ENCODE results near the gene CADM2. TPM values are rescaled to one million over a fixed set of nuclear protein-coding genes. Genes with fewer than 3 reads are reported as not detected.
"Not testable (repeated sequence)": the region's sequence is repeated elsewhere in the genome, so short reads cannot be mapped to it uniquely, and the experiment has no call there.

The CADM2 gene
- total RNA-seq, 2 experiments from 2014 or later = not detected

- no peaks in the 10 kb centered on the region for H3K27me3 Mint-ChIP-seq
These were observed 110.1 kb downstream of the CADM2 start for GRCh38 chr3:85068911-85069310.

DNA sequence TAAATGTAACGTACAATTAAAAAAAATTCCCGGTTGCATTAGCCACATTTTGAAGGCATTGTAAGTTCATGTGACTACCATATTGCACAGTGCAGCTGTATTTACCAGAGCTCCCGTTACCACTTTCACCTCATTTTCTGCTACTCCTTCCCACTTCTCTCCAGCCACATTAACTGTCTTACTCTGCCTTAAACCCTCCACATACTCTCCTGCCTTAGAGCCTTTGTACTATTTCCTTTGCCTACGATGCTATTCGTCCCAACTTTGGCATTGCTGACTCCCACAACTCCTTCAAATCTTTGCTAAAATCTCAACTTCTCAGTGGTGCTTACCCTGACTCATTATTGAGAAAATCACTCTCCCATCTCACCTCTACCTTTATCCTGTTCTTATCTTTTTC lies 115.2 kb downstream of the CADM2 start:
- H3K4me3 Mint-ChIP-seq = no peak overlapping the region
- POLR2A ChIA-PET = no interaction called here
- H3K27ac Mint-ChIP-seq = no peak overlapping the region
- H3K27me3 Mint-ChIP-seq = no peaks in the 10 kb centered on the region
- no peaks in the 10 kb centered on the region for H3K9me3 Mint-ChIP-seq
- CTCF ChIA-PET = no interaction called here
- H3K4me1 Mint-ChIP-seq = no peaks in the 10 kb centered on the region
- no peaks in the 10 kb centered on the region for H3K36me3 Mint-ChIP-seq (ENCODE audit: low read depth)
- DNase-seq = no peak

More at GRCh38 chr3:85068911-85069310, 110.1 kb downstream of the CADM2 start:
- ChIA-PET CTCF (no interaction called here), POLR2A (no interaction called here)
- DNase-seq = no peak
- peaks cover 6% of the 10 kb centered on the region for H3K9me3 Mint-ChIP-seq
- H3K4me1 Mint-ChIP-seq = no peaks in the 10 kb centered on the region
- no peaks in the 10 kb centered on the region for H3K36me3 Mint-ChIP-seq (ENCODE audit: low read depth)
- no peak overlapping the region for H3K4me3 Mint-ChIP-seq
- no peak overlapping the region for H3K27ac Mint-ChIP-seq

GRCh38 chr3:85075663-85076062 lies 116.9 kb downstream of the CADM2 start:
- Mint-ChIP-seq H3K9me3 (no peaks in the 10 kb centered on the region), H3K4me1 (no peaks in the 10 kb centered on the region), H3K27me3 (no peaks in the 10 kb centered on the region), H3K36me3 (ENCODE audit: low read depth) (no peaks in the 10 kb centered on the region), H3K4me3 (no peak overlapping the region), H3K27ac (no peak overlapping the region)
- ChIA-PET CTCF (no interaction called here), POLR2A (no interaction called here)
- no peak for DNase-seq

DNA sequence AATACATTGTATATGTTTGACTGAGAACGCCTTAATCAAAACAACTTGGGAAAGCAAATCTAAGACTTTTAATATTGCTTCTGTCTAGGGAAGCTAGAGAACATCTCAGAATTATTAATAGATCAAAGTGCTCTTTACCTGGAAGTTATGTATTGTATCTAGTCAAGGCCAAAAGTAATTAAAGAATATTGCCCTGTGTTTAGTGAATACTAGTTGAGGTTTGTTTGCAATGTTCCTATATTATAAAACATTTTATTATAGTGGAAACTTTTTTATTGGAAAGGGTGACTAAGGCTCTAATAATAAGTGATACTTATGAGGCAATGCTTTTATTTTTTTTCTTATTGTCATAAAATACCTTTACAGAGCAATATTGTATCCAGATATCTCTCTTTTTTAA lies 118.2 kb downstream of the CADM2 start:
- Mint-ChIP-seq H3K4me3 (no peak overlapping the region), H3K4me1 (no peaks in the 10 kb centered on the region), H3K27ac (no peak overlapping the region), H3K36me3 (ENCODE audit: low read depth) (no peaks in the 10 kb centered on the region), H3K27me3 (no peaks in the 10 kb centered on the region), H3K9me3 (no peaks in the 10 kb centered on the region)
- no peak for DNase-seq
- CTCF ChIA-PET = no interaction called here
- POLR2A ChIA-PET = no interaction called here

DNA sequence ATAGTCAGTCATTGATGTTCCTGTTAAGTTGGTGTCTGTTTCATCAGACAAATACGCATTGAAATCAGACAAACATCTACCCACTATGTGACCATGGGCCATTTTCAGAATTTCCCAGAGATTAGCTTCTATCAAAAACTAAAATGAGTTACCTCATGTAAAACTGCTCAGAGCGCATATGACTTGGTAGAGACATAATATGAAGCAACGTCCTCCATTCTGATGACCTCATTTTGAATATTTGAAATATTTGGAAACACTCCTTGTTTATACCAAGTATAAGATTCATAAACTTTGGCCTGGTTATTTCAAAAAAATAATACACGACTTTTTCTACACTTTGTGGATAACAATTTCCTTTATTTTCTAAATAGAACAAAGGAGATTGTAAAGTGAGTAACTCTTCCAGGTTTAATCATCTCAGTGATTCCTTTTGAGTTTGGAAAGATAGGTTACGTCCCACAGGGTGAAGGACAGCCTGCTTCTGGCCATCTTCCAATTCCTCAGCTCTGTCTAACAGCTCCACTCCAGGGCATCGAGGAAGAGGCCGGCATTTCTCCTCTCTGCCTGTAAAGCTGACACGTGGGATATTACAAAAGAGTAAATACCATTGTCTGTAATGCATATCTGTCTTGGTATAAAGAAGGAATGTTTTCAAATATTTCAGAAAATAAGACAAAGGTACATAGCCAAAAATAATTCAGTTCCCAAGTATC lies 122.6 kb downstream of the CADM2 start:
- ChIA-PET POLR2A (no interaction called here), CTCF (no interaction called here)
- Mint-ChIP-seq H3K4me1 (no peaks in the 10 kb centered on the region), H3K27me3 (no peaks in the 10 kb centered on the region), H3K27ac (no peak overlapping the region), H3K4me3 (no peak overlapping the region), H3K9me3 (peaks cover 5% of the 10 kb centered on the region), H3K36me3 (ENCODE audit: low read depth) (no peaks in the 10 kb centered on the region)
- DNase-seq = no peak

GRCh38 chr3:85090495-85090894 lies 131.7 kb downstream of the CADM2 start:
- no peak overlapping the region for H3K27ac Mint-ChIP-seq
- no peak for DNase-seq
- no peaks in the 10 kb centered on the region for H3K36me3 Mint-ChIP-seq (ENCODE audit: low read depth)
- peaks cover 3% of the 10 kb centered on the region for H3K9me3 Mint-ChIP-seq
- no peaks in the 10 kb centered on the region for H3K4me1 Mint-ChIP-seq
- ChIA-PET POLR2A (no interaction called here), CTCF (no interaction called here)
- no peaks in the 10 kb centered on the region for H3K27me3 Mint-ChIP-seq
- no peak overlapping the region for H3K4me3 Mint-ChIP-seq

GRCh38 chr3:85100316-85100715 lies 141.5 kb downstream of the CADM2 start:
- no peak for DNase-seq
- Mint-ChIP-seq H3K27me3 (no peaks in the 10 kb centered on the region), H3K9me3 (peaks cover 6% of the 10 kb centered on the region), H3K4me3 (no peak overlapping the region), H3K36me3 (ENCODE audit: low read depth) (no peaks in the 10 kb centered on the region), H3K4me1 (no peaks in the 10 kb centered on the region), H3K27ac (no peak overlapping the region)
- ChIA-PET POLR2A (no interaction called here), CTCF (no interaction called here)

- Mint-ChIP-seq H3K4me3 (no peak overlapping the region), H3K27ac (no peak overlapping the region), H3K9me3 (peaks cover 6% of the 10 kb centered on the region), H3K36me3 (ENCODE audit: low read depth) (no peaks in the 10 kb centered on the region), H3K4me1 (no peaks in the 10 kb centered on the region), H3K27me3 (no peaks in the 10 kb centered on the region)
- POLR2A ChIA-PET = no interaction called here
- CTCF ChIA-PET = no interaction called here
- no peak for DNase-seq
These were observed 144.0 kb downstream of the CADM2 start for GRCh38 chr3:85102781-85103180.

- POLR2A ChIA-PET = no interaction called here
- H3K27me3 Mint-ChIP-seq = no peaks in the 10 kb centered on the region
- CTCF ChIA-PET = no interaction called here
These were observed 151.6 kb downstream of the CADM2 start for GRCh38 chr3:85110393-85110792.

DNA sequence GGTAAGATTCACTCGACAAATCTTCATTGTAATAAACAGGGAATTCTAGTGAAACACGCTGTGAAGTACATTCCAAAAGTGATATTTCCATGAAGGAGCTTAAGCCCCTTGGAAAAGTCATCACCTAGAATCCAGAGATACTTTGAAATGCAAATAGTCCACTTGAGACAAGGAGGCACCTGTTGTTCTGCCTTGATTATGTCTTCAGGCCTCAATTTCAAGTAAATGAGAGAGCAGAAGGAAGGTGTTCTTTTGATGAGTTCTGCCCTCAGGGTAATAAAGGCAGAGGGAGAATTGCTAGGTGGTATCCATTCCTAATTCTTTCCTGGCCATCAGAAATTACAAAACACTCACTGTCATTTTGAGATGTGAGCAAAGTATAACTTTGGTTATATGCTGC lies 162.1 kb downstream of the CADM2 start:
- H3K36me3 Mint-ChIP-seq (ENCODE audit: low read depth) = no peaks in the 10 kb centered on the region

More at GRCh38 chr3:85110393-85110792, 151.6 kb downstream of the CADM2 start:
- Mint-ChIP-seq H3K36me3 (ENCODE audit: low read depth) (no peaks in the 10 kb centered on the region), H3K4me1 (no peaks in the 10 kb centered on the region), H3K4me3 (no peak overlapping the region), H3K27ac (no peak overlapping the region), H3K9me3 (no peaks in the 10 kb centered on the region)
- no peak for DNase-seq

GRCh38 chr3:85132864-85133263 lies 174.1 kb downstream of the CADM2 start:
- H3K27me3 Mint-ChIP-seq; H3K36me3 Mint-ChIP-seq (ENCODE audit: low read depth); POLR2A ChIA-PET; DNase-seq; H3K27ac Mint-ChIP-seq; H3K4me1 Mint-ChIP-seq; H3K4me3 Mint-ChIP-seq; H3K9me3 Mint-ChIP-seq; CTCF ChIA-PET: not testable (repeated sequence)

More for the DNA sequence above, 162.1 kb downstream of the CADM2 start:
- H3K9me3 Mint-ChIP-seq = peaks cover 9% of the 10 kb centered on the region
- DNase-seq = no peak
- ChIA-PET CTCF (no interaction called here), POLR2A (no interaction called here)
- H3K27me3 Mint-ChIP-seq = no peaks in the 10 kb centered on the region
- no peak overlapping the region for H3K27ac Mint-ChIP-seq
- H3K4me1 Mint-ChIP-seq = no peaks in the 10 kb centered on the region
- H3K4me3 Mint-ChIP-seq = no peak overlapping the region

- DNase-seq; H3K27ac Mint-ChIP-seq; H3K36me3 Mint-ChIP-seq (ENCODE audit: low read depth); H3K4me3 Mint-ChIP-seq; H3K9me3 Mint-ChIP-seq; POLR2A ChIA-PET; CTCF ChIA-PET; H3K4me1 Mint-ChIP-seq; H3K27me3 Mint-ChIP-seq: not testable (repeated sequence)
These were observed 175.1 kb downstream of the CADM2 start for GRCh38 chr3:85133691-85134420.

- peaks cover 2% of the 10 kb centered on the region for H3K9me3 Mint-ChIP-seq
- CTCF ChIA-PET = no interaction called here
- POLR2A ChIA-PET = no interaction called here
- no peak overlapping the region for H3K4me3 Mint-ChIP-seq
- DNase-seq = no peak
- H3K4me1 Mint-ChIP-seq = no peaks in the 10 kb centered on the region
- H3K27ac Mint-ChIP-seq = no peak overlapping the region
- H3K27me3 Mint-ChIP-seq = no peaks in the 10 kb centered on the region
- H3K36me3 Mint-ChIP-seq (ENCODE audit: low read depth) = no peaks in the 10 kb centered on the region
These were observed 183.8 kb downstream of the CADM2 start for GRCh38 chr3:85142626-85143025.

GRCh38 chr3:85148036-85148435 lies 189.2 kb downstream of the CADM2 start:
- DNase-seq = no peak
- Mint-ChIP-seq H3K27ac (no peak overlapping the region), H3K9me3 (peaks cover 6% of the 10 kb centered on the region), H3K4me1 (no peaks in the 10 kb centered on the region), H3K36me3 (ENCODE audit: low read depth) (no peaks in the 10 kb centered on the region), H3K27me3 (no peaks in the 10 kb centered on the region), H3K4me3 (no peak overlapping the region)
- ChIA-PET CTCF (no interaction called here), POLR2A (no interaction called here)

Measured in activated CD4-positive, alpha-beta memory T cell treated with anti-CD3 and anti-CD28 coated beads, Interleukin-2, amount 10 ng/mL, durations not matched to agents 7 days and 5 days (primary cell).